ENCODE data around the gene TRPM4. TPM values are rescaled to one million over a fixed set of nuclear protein-coding genes. Genes with fewer than 3 reads are reported as not detected.

Gene TRPM4
- total and polyA plus RNA-seq, 2 experiments from 2014 or later: 16.5 to 25.7 TPM

- TF ChIP-seq, protein P1, sequence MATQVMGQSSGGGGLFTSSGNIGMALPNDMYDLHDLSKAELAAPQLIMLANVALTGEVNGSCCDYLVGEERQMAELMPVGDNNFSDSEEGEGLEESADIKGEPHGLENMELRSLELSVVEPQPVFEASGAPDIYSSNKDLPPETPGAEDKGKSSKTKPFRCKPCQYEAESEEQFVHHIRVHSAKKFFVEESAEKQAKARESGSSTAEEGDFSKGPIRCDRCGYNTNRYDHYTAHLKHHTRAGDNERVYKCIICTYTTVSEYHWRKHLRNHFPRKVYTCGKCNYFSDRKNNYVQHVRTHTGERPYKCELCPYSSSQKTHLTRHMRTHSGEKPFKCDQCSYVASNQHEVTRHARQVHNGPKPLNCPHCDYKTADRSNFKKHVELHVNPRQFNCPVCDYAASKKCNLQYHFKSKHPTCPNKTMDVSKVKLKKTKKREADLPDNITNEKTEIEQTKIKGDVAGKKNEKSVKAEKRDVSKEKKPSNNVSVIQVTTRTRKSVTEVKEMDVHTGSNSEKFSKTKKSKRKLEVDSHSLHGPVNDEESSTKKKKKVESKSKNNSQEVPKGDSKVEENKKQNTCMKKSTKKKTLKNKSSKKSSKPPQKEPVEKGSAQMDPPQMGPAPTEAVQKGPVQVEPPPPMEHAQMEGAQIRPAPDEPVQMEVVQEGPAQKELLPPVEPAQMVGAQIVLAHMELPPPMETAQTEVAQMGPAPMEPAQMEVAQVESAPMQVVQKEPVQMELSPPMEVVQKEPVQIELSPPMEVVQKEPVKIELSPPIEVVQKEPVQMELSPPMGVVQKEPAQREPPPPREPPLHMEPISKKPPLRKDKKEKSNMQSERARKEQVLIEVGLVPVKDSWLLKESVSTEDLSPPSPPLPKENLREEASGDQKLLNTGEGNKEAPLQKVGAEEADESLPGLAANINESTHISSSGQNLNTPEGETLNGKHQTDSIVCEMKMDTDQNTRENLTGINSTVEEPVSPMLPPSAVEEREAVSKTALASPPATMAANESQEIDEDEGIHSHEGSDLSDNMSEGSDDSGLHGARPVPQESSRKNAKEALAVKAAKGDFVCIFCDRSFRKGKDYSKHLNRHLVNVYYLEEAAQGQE (IDR thresholded peaks at IDR 0.05; ENCODE audit: unreplicated experiment): no peak
- no peak for TF ChIP-seq ETS1 (IDR thresholded peaks at IDR 0.05)
- no peak for TF ChIP-seq ZNF462 (CRISPR knock-in tag; IDR thresholded peaks at IDR 0.05)
- TF ChIP-seq JUNB (IDR thresholded peaks at IDR 0.05; ENCODE audit: unreplicated experiment): no peak
- no peak for TF ChIP-seq NANOG (IDR thresholded peaks at IDR 0.05; ENCODE audit: borderline replicate concordance)
- no peak for TF ChIP-seq STAT1 (IDR thresholded peaks at IDR 0.05; ENCODE audit: unreplicated experiment)
- TF ChIP-seq ZNF114 (CRISPR knock-in tag; IDR thresholded peaks at IDR 0.05): no peak
- no peak for TF ChIP-seq CREB1 (CRISPR knock-in tag; IDR thresholded peaks at IDR 0.05; ENCODE audit: low read depth)
- no peak for TF ChIP-seq EZH2phosphoT487 (IDR thresholded peaks at IDR 0.05; ENCODE audit: unreplicated experiment)
- no peaks in the 10 kb centered on the region for H3K36me3 ChIP-seq (ENCODE audit: insufficient read depth)
- H3K4me1 ChIP-seq (ENCODE audit: insufficient read depth): peaks cover 7% of the 10 kb centered on the region; the same call in 1 of the 2 replicates
- no peak overlapping the region for H3K4me3 ChIP-seq
- Mint-ChIP-seq H3K4me1 (peaks cover 6% of the 10 kb centered on the region; the same call in 2 of the 3 replicates), H3K9me3 (no peaks in the 10 kb centered on the region), H3K4me3 (no peak overlapping the region), H3K27me3 (ENCODE audit: insufficient read depth, low read depth, poor library complexity) (peaks cover 2% of the 10 kb centered on the region), H3K36me3 (ENCODE audit: low read depth) (no peaks in the 10 kb centered on the region), H3K27ac (no peak overlapping the region)
- no peaks in the 10 kb centered on the region for H3K79me2 ChIP-seq (replicated peaks; ENCODE audit: insufficient read depth)
- no peak overlapping the region for H3K27ac ChIP-seq (ENCODE audit: low read depth)
- no peak overlapping the region for H3K4me2 ChIP-seq
- ATAC-seq: no peak
- H3K27me3 ChIP-seq (ENCODE audit: insufficient read depth): 0 out of 2 replicates have a peak, but pooled peaks cover 12% of the 10 kb centered on the region
- H3K9me2 ChIP-seq (ENCODE audit: insufficient read depth): no peaks in the 10 kb centered on the region
- DNase-seq (ENCODE audit: low spot score): no peak
- H4K20me1 ChIP-seq (replicated peaks; ENCODE audit: insufficient read depth): no peaks in the 10 kb centered on the region
- no peak overlapping the region for H2AFZ ChIP-seq
- 0 out of 2 replicates have a peak, but pooled peaks cover 2% of the 10 kb centered on the region for H3F3A ChIP-seq (replicated peaks; ENCODE audit: low read depth)
These were observed 10.8 kb downstream of the TRPM4 start for GRCh38 chr19:49168421-49168820.
